Measurements from ENCODE around the gene ETV3L.

- TF ChIP-seq, protein P1, sequence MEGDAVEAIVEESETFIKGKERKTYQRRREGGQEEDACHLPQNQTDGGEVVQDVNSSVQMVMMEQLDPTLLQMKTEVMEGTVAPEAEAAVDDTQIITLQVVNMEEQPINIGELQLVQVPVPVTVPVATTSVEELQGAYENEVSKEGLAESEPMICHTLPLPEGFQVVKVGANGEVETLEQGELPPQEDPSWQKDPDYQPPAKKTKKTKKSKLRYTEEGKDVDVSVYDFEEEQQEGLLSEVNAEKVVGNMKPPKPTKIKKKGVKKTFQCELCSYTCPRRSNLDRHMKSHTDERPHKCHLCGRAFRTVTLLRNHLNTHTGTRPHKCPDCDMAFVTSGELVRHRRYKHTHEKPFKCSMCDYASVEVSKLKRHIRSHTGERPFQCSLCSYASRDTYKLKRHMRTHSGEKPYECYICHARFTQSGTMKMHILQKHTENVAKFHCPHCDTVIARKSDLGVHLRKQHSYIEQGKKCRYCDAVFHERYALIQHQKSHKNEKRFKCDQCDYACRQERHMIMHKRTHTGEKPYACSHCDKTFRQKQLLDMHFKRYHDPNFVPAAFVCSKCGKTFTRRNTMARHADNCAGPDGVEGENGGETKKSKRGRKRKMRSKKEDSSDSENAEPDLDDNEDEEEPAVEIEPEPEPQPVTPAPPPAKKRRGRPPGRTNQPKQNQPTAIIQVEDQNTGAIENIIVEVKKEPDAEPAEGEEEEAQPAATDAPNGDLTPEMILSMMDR (IDR thresholded peaks at IDR 0.05 in 8 of 11, conservative IDR thresholded peaks at IDR 0.05 in 3 of 11), result no peak
- no peak for TF ChIP-seq POLR2AphosphoS5 (IDR thresholded peaks at IDR 0.05)
- TF ChIP-seq POLR2A (IDR thresholded peaks at IDR 0.05), result no peak
Measured at GRCh38 chr1:157091668-157092273, 7.8 kb downstream of the ETV3L start.

All from spleen (tissue), 7 donors.